ENCODE measurements around the gene HINT1. TPM values are rescaled to one million over a fixed set of nuclear protein-coding genes. Genes with fewer than 3 reads are reported as not detected.

HINT1 gene
- total and polyA plus RNA-seq, 2 of the 4 experiments (the other 2 are of a cell fraction), result 179 to 352 TPM

- H2BK20ac ChIP-seq (ENCODE audit: low read depth, low read length), result no peak overlapping the region
- H2BK15ac ChIP-seq (ENCODE audit: low read depth, low read length), result no peak overlapping the region
- no peak for ATAC-seq (ENCODE audit: low read depth)
- no peaks in the 10 kb centered on the region for H3K9me3 ChIP-seq (ENCODE audit: control insufficient read depth, insufficient read depth, low read length)
- no peaks in the 10 kb centered on the region for H3K79me1 ChIP-seq (ENCODE audit: low read depth in 1 of 2, low read length in 2 of 2)
- 100% methylated on average over 1 of the region's 5 CpGs; no CpG with 5 or more reads in 1 of the 2 experiments for WGBS, 2 experiments (ENCODE audit: extremely low coverage in 2 of 2, insufficient read length in 1 of 2)
- no peak overlapping the region for H3K18ac ChIP-seq (ENCODE audit: low read depth, low read length)
- in situ Hi-C loops (cut with MboI; ENCODE audit: low sequenced_read_pairs), result no loop called here
- no peaks in the 10 kb centered on the region for H3K4me1 ChIP-seq (ENCODE audit: control insufficient read depth, insufficient read depth, low read length)
- H2BK120ac ChIP-seq (ENCODE audit: low read depth, low read length), result no peak overlapping the region
- no peak overlapping the region for H3K27ac ChIP-seq (ENCODE audit: insufficient read depth, low read length)
- CTCF ChIA-PET, result no interaction called here
- H3K14ac ChIP-seq (replicated peaks; ENCODE audit: low read depth, low read length), result no peak overlapping the region
- H3K56ac ChIP-seq (ENCODE audit: extremely low read depth, insufficient read depth, low read length), result no peak overlapping the region
- no peak overlapping the region for H3K4ac ChIP-seq (ENCODE audit: low read depth, low read length)
- H3K9ac ChIP-seq (ENCODE audit: low read depth, low read length), result no peak overlapping the region
- POLR2A ChIA-PET (ENCODE audit: unreplicated experiment), result no interaction called here
- H3K36me3 ChIP-seq (ENCODE audit: control insufficient read depth, insufficient read depth, low read length), result no peaks in the 10 kb centered on the region
- H3K4me2 ChIP-seq (ENCODE audit: low read depth, low read length), result no peak overlapping the region
- no peaks in the 10 kb centered on the region for H3K27me3 ChIP-seq (ENCODE audit: control insufficient read depth, insufficient read depth, low read length)
- no peak overlapping the region for H4K5ac ChIP-seq (ENCODE audit: low read depth, low read length)
- H4K20me1 ChIP-seq (ENCODE audit: insufficient read depth, low read length), result no peaks in the 10 kb centered on the region
- no peak overlapping the region for H4K91ac ChIP-seq (ENCODE audit: insufficient read depth, low read depth, low read length)
- H2BK5ac ChIP-seq (ENCODE audit: low read depth, low read length, poor library complexity, severe bottlenecking), result no peak overlapping the region
- H4K8ac ChIP-seq (ENCODE audit: low read depth in 2 of 2, low read length in 2 of 2), result no peak overlapping the region
- no peak overlapping the region for H2AFZ ChIP-seq (replicated peaks; ENCODE audit: low read length, poor library complexity)
- 0 out of 2 replicates have a peak, but pooled peaks cover 6% of the 10 kb centered on the region for H3K9me1 ChIP-seq (ENCODE audit: insufficient read depth, low read length)
- no peak overlapping the region for H3K4me3 ChIP-seq (ENCODE audit: insufficient read depth, low read depth, low read length)
- H2AK9ac ChIP-seq (replicated peaks; ENCODE audit: low read depth, low read length, poor library complexity), result no peak overlapping the region
- H3K23ac ChIP-seq (ENCODE audit: low read depth, low read length), result no peak overlapping the region
- intact Hi-C loops (cut with micrococcal nuclease), result no loop called here
- TF ChIP-seq FOS (IDR thresholded peaks at IDR 0.05; ENCODE audit: low read depth, low read length) (no peak), CEBPB (IDR thresholded peaks at IDR 0.05; ENCODE audit: low read depth, low read length) (no peak), RAD21 (IDR thresholded peaks at IDR 0.05; ENCODE audit: low read length) (no peak), ELK1 (IDR thresholded peaks at IDR 0.05; ENCODE audit: borderline replicate concordance, low read depth, low read length) (no peak), CHD1 (IDR thresholded peaks at IDR 0.05; ENCODE audit: low read depth, low read length) (no peak), BHLHE40 (IDR thresholded peaks at IDR 0.05; ENCODE audit: low read depth, low read length) (no peak), RCOR1 (IDR thresholded peaks at IDR 0.05; ENCODE audit: insufficient replicate concordance, low read length) (no peak), USF2 (IDR thresholded peaks at IDR 0.05; ENCODE audit: low read depth, low read length) (no peak), CTCF (conservative IDR thresholded peaks at IDR 0.05; ENCODE audit: low read depth, low read length) (no peak), MAFK (IDR thresholded peaks at IDR 0.05; ENCODE audit: low read depth, low read length) (no peak), SMC3 (IDR thresholded peaks at IDR 0.05; ENCODE audit: low read depth, low read length) (no peak), NFE2L2 (IDR thresholded peaks at IDR 0.05; ENCODE audit: low read depth, low read length) (no peak), POLR2A (IDR thresholded peaks at IDR 0.05; ENCODE audit: low read depth, low read length) (no peak), MAZ (IDR thresholded peaks at IDR 0.05; ENCODE audit: borderline replicate concordance, low read depth, low read length) (no peak)
- no peak overlapping the region for H2AK5ac ChIP-seq (ENCODE audit: low read depth, low read length)
- dilution Hi-C loops (cut with HindIII; ENCODE audit: low sequenced_read_pairs, unreplicated experiment), result no loop called here
- no TSS peak for BruUV-seq (replicated peaks)
- DNase-seq, result no peak
Observed at GRCh38 chr5:131194725-131195124, 29.7 kb upstream of the HINT1 start.
